NCI-H146 treated with DMSO at 0.1 percent for 48 hours (cell line): Measurements from ENCODE around the gene FBXO42.
A peak's percentile ranks its signal among the peaks of the same experiment; 100 is the strongest.
"Not testable (repeated sequence)": the region's sequence is repeated elsewhere in the genome, so short reads cannot be mapped to it uniquely, and the experiment has no call there.

Experiments
- DNase-seq: peaks from one replicate; lab custom pipeline; 2025; ENCODE audit not compliant: unreplicated experiment; lab: John Stamatoyannopoulos, UW

FBXO42 gene

GRCh38 chr1:16222716-16223115, 129.6 kb downstream of the FBXO42 start:
- not testable (repeated sequence) for DNase-seq

- no peak for DNase-seq
These were observed 130.8 kb downstream of the FBXO42 start for GRCh38 chr1:16221499-16221898.

GRCh38 chr1:16219968-16220500, 132.2 kb downstream of the FBXO42 start:
- no peak for DNase-seq

GRCh38 chr1:16218674-16219071, 133.6 kb downstream of the FBXO42 start:
- no peak for DNase-seq

GRCh38 chr1:16218014-16218673, 134.1 kb downstream of the FBXO42 start:
- DNase-seq, result no peak

- peak; percentile 70 for DNase-seq
These were observed 135.1 kb downstream of the FBXO42 start for GRCh38 chr1:16217061-16217785.

GRCh38 chr1:16215882-16216753, 136.2 kb downstream of the FBXO42 start:
- peak; percentile 68 for DNase-seq

GRCh38 chr1:16215240-16215639, 137.0 kb downstream of the FBXO42 start:
- DNase-seq, result not testable (repeated sequence)

GRCh38 chr1:16213544-16213943, 138.7 kb downstream of the FBXO42 start:
- not testable (repeated sequence) for DNase-seq

- no peak for DNase-seq
These were observed 139.3 kb downstream of the FBXO42 start for GRCh38 chr1:16213013-16213412.

GRCh38 chr1:16212251-16212961, 139.9 kb downstream of the FBXO42 start, which contains the start of gene ARHGEF19:
Gene ARHGEF19 (minus strand): TSS chr1:16212652. CDS start chr1:16209054, 3,598 bp downstream.
- DNase-seq, result peak; percentile 3

GRCh38 chr1:16211824-16212223, 140.5 kb downstream of the FBXO42 start:
- DNase-seq, result no peak

GRCh38 chr1:16210581-16210980, 141.7 kb downstream of the FBXO42 start:
- DNase-seq, result no peak

- no peak for DNase-seq
These were observed 142.4 kb downstream of the FBXO42 start for GRCh38 chr1:16209847-16210407.

- DNase-seq, result no peak
These were observed 143.0 kb downstream of the FBXO42 start for GRCh38 chr1:16209132-16209846.

- no peak for DNase-seq
These were observed 143.9 kb downstream of the FBXO42 start for GRCh38 chr1:16208270-16208987.

- DNase-seq, result no peak
These were observed 144.7 kb downstream of the FBXO42 start for GRCh38 chr1:16207318-16208269.
